ENCODE measurements around the gene ACVR1. TPM values are rescaled to one million over a fixed set of nuclear protein-coding genes. Genes with fewer than 3 reads are reported as not detected.
A peak's percentile ranks its signal among the peaks of the same experiment; 100 is the strongest.
"Not testable (repeated sequence)": the region's sequence is repeated elsewhere in the genome, so short reads cannot be mapped to it uniquely, and the experiment has no call there.

Gene ACVR1
- total RNA-seq, 1 donor from 2014 or later: 22.1 TPM

DNA sequence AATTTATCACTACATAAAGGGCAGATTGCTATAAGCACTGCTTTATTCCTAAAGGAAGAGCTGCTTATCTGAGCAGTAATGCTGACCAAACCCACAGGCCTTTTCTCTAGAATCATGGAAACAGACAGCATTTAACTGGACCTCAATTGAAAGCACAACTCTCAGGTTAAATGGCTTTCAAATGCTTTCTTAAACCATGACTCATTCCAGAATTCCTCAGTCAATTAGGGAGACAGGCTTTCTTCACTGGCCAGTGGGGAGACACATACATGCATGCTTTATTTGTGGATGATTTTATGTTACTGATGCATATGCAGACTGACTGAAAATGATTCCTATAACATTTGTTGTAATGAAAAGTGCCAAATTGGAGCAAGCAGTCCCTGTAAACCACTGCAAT lies 114.6 kb downstream of the ACVR1 start:
- no peak for DNase-seq (ENCODE audit: low spot score)

DNA sequence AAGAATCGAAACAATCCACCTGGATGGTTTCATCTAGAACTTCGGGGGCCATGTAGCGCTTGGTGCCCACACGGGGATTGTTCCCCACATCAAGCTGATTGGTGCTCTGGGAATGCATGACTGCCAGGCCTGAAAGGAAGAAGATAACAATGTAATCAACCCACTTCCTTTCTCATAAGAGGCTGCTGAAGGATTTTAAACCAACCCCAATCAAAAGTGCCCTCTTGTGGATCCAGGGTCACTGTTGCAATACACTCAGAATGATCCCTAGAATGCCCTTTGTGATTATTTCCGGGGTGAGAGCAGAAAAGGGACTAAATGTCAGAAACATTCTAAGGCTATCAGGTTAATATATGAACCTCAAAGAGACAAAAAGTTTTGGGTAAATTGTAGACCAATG lies 115.2 kb downstream of the ACVR1 start:
- no peak for DNase-seq (ENCODE audit: low spot score)

DNA sequence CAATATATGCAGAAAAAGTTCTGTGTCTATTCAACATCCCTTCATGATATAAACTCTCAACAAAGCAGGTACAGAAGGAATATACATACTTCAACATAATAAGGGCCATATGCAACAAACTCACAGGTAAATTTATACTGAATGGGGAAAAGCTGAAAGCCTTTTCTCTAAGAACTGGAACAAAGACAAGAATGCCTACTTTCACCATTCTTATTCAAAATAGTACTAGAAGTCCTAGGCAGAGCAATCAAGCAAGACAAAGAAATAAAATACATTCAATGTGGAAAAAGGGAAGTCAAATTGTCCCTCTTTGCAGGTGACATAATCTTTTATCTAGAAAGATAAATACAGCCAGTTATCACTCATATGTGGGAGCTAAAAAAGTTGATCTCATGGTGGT lies 116.3 kb downstream of the ACVR1 start:
- DNase-seq (ENCODE audit: low spot score): no peak

DNA sequence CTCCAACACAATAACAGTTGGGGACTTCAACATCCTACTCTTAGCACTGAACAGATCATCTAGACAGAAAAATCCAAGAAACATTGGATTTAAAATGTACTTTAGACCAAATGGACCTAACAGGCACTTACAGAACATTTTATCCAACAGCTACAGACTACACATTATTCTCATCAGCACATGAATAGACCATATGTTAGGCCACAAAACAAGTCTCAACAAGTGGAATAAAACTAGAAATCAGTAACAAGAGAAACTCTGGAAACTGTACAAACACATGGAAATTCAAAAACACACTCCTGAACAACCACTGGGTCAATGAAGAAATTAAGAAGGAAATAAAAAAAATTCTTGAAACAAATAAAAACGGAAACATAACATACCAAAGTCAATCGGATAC lies 117.5 kb downstream of the ACVR1 start:
- DNase-seq (ENCODE audit: low spot score): no peak

DNA sequence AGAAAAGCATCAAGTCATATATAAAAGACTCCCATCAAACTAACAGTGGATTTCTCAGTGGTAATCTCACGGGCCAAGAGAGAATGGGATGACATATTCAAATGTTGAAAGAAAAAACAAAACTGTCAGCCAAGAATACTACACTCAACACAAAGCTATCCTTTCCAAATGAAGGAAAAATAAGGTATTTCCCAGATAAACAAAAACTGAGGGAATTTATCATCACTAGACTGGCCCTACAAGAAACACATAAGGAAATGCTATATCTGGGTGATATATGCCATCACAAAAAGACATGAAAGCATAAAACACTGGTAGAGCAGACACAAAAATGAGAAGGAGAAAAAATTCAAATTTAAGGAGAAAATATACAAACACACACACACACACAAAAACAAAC lies 118.6 kb downstream of the ACVR1 start:
- DNase-seq (ENCODE audit: low spot score): no peak

DNA sequence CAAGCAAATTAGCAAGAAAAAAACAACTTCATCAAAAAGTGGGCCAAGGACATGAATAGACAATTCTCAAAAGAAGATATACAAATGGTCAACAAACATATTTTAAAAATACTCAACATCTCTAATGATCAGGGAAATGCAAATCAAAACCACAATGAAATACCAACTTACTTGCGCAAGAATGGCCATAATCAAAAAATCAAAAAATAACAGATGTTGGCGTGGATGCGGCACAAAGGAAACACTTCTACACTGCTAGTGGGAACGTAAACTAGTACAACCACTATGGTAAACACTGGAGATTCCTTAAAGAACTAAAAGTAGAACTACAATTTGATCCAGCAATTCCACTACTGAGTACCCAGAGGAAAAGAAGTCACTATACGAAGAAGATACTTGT lies 119.7 kb downstream of the ACVR1 start:
- DNase-seq (ENCODE audit: low spot score): not testable (repeated sequence)

DNA sequence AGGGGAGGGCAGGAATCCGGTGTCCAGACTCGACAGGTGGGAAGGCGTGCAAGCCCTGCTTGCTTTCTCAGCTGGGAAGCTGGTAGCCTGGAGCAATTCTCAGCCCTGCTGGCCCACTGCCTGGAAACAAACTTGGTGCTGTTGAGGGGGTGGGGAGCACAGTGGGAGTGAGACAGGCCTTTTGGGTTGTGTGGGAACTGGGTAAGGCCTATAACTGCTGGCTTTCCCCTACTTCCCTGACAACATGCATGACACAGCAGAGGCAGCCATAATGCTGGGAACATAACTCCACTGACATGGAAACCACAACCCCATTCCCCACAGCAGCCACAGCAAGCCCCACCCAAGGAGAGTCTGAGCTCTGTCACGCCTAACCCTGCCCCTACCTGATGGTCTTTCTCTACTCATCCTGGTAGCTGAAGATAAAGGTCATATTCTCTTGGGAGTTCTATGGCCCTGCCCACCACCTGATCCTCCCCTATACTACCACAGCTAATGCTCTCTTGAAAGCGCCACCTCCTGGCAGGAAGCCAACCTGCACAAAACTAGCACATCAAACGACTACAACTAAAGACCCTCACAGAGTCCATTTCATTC lies 124.6 kb downstream of the ACVR1 start:
- DNase-seq (ENCODE audit: low spot score): no peak

DNA sequence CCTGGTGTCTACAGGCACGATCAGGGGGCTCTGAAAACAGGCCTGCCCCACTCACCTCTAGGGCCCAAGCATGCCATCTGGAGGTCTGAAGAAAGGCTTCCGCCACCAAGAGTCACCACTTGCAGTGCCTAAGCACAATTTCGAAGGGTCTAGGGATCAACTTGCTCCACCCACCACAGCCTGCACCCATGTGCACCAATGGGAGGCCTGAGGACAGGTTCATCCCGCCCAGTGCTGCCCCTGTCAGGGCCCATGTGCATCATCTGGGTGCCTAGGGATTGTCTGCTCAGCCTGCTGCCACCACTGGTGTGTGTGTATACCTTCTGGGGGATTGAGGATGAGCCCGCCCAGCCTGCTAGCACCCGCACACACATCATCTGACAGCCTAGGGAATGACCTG lies 126.4 kb downstream of the ACVR1 start:
- no peak for DNase-seq (ENCODE audit: low spot score)

DNA sequence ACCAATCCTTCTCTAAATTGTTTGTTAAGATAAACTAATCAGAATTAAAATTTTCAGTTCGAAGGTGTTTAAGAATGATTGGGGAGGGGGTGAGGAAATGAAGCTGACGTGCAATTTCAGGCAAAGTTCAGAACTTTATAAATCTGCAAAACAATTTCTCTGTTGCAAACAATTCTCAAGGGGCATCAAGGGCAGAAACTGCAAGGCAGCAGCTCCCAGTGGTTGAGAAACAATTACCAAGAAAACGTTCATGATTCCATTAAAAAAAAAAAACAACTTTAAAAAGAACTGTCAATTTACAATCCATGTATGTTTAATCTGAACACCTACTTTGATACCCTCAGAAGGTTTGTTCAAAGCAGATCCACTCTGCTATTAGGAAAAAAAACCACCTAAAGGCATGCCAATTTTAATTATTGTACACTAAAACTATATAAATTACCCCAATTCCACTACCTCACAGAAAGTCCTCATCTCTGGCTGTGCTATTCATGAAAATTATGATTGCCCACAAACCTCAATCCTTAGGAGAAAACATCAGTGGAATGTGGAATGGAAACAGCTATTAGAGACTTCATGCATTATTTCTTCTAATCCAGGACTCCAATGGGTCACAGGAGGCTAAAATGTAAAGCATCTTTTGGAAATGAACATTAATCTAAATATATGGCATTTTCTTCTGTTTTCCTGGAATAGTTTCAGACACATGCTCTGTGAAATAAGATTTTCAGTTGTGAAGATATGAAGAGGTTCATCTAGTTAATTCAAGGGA lies 127.6 kb downstream of the ACVR1 start:
- no peak for DNase-seq (ENCODE audit: low spot score)

DNA sequence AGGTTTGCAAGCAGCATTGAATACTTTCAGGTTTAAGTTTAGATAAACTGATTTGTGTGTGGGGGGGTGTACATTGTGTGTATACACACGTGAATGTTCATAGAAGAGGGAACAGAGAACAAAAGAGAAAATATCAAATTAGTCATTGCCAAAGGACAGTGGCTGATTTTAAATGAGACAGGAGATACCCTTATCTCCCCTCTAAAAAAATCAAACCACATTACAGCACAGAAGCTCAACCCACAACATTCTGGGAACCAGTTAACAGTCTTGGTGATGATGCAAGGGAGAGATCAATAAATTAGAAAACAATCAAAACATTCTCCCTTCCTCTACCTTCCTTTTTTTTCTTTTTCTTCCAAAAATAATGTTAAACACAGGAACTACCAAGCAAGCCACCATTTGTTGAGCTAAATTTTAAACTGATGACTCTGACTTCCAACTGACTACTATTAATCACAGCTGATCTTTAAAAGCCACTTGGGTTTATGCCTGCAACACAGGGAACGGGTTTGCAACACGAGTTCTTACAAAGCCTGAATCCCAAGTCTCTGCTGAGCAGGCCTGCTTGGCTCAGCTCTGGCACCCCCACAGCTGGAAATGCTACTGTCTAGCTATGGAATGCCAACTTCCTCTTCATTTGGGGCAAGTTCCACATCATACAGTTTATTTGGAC lies 128.3 kb downstream of the ACVR1 start:
- DNase-seq (ENCODE audit: low spot score): peak; percentile 59

DNA sequence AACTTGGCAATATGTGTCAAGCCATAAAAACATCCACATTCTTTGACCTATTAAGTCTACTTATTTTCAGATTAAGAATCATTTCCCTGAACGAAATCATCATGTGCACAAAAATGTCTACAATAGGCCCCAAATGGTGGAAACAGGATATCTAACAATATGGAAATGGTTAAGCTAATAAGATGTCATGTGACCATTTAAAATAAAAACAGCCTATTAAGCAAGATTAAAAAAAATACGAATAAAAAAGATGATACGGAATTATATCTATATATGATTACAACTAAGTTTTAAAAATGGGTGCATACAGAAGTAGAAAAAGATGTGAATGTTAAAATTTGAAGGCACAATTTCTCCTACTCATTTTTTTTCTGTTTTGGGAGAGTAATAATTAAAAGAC lies 128.8 kb downstream of the ACVR1 start:
- no peak for DNase-seq (ENCODE audit: low spot score)

DNA sequence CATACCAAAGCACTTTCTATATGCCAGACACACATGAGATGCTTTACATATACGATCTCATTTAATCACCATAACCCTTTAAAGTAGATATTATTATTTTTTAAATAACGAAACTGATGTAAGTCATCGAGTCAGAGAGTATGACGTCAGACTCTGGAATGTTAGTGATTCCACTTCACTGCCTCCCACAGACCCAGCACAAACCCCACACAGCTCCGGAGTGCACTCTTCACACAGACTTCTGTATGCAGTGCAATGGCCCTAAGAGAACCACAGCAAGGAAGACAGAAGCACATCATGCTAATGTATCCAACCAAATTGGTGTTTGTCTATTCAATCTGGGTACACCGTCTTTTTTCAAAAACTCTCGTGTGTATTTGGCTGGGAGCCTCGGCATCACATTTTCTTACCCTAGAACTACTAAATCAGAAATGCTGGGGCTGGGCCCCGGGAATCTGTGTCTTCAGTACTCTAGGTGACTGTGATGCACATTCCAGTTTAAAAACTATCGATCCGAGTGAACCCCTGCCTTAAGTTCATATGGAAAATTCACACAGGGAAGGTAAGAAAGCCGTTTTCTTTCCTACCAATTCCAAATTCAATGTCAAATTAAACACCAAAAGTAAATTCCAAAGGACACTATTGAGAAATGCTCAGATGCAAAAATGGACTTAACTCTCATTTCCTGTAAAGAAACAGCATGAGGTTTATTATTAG lies 129.7 kb downstream of the ACVR1 start:
- DNase-seq (ENCODE audit: low spot score): no peak

DNA sequence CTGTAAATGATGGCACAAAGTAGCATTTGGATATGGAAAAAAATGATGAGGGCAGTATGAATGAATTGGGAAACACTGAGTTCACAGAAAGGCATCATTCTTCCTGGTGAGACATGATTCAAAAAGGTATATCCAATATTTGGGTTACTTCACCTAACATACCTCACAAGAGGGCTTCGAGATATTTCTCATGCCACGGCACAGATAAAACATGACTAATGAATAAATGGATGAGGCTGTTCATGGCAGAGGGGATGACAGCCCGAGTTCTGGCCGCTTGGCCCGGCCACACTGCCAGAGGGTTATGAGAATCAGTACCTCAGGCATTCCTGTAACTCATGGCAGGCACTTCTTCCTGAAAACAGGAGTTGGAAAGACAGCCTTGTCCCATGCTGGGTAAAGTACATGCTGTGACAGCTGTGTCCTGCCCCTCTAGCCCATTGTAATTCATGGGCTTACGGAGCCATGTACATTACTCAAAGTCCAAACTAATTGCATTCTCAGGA lies 131.5 kb downstream of the ACVR1 start:
- DNase-seq (ENCODE audit: low spot score): no peak

DNA sequence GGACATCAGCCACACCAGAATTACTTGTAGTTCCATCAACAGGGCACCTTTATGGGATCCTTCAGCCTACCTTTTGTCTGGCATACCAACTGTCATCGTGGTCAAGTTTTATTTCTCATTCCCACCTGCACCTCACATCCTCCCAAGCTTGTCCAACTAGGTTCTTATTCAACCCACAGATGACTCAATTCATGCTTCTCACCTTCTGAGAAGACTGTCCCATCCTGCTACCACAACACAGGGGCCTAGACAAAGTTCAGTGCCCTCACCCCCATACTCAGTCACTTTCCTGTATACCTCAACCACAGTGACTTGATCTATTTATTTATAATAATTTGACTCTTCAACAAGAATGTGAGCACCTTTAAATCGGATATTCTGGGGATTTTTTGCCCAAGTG lies 133.1 kb downstream of the ACVR1 start:
- no peak for DNase-seq (ENCODE audit: low spot score)

DNA sequence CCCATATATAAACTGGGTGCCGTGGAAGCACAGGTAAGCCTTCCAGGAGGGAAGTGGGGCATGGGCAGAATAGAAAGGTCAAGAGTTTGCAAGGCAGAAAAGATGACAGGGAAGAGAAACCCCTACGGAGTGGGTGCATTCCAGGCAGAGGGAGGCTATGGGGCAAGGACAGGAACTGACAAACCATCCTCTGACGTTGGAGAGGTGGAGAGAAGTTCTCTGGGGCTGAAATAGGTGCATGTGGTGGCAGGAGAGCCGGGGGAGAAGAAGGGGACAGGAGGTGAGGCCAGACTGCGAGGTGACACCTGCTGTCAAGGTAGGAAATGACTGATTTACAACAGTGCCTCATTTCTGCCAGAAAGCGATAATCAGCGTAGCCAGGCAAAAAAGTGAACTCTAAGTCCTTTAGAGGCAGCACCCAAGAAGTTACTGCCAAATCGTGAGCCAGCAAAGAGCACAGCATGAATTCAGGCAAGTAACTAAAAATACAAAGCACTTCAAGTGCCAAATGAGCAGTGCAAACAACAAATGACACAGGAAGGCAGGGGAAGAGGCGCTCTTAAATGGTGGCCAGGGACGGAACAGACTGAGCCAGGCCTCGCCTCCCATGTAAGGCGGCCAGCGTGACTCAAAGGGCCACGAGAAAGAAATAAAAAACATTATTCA lies 134.2 kb downstream of the ACVR1 start:
- DNase-seq (ENCODE audit: low spot score): no peak

DNA sequence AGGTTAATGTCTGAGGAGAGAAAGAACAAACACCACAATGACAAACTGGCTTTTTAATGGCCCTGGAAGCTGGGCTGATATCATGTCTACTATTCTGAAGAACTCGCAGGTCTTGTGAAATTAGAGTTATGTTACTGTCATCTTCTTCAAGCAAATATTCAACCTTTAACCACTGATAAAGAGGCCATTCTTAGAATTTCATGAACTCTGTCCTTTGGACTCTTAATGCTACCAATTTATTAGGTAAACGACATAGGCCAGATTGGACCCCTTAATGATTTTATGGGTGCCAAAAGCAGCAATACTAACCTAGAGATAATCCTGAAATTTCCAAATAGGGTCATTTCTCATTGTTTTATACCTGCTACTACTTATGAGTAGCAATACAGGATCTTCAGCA lies 138.5 kb downstream of the ACVR1 start:
- no peak for DNase-seq (ENCODE audit: low spot score)

DNA sequence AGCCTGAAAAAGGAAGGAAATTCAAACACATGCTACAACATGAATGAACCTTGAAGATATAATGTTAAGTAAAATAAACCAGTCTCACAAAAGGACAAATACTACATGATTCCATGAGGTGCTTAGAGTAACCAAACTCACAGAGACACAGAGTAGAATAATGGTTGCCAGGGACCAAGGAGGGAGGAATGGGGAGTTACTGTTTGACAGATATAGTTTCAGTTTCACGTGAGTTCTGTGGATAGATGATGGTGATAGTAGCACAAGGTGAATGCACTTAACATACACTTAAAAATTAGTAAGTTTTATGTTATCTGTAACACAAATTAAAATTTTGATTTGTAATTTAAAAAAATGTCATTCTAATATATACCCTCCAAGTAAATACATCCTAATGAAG lies 140.6 kb downstream of the ACVR1 start:
- DNase-seq (ENCODE audit: low spot score): no peak

DNA sequence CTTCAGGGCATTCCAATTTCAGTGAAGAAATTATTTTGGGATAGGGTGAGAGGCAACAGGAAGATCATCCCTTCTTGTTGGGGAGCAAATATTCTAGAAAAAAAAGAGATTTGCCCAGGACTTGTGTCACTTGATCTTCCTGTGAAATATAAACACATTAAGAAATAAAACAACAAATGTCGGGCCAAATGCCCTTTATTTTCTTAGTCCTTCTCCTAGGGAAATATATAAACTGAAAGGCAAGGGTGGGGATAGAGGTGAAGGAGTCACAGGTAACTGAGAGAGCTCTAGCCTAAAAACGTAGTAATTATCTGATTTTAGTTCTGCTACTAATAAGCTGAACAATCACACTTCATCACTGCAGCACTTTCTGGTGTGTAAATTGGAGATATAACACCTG lies 142.9 kb downstream of the ACVR1 start:
- no peak for DNase-seq (ENCODE audit: low spot score)

DNA sequence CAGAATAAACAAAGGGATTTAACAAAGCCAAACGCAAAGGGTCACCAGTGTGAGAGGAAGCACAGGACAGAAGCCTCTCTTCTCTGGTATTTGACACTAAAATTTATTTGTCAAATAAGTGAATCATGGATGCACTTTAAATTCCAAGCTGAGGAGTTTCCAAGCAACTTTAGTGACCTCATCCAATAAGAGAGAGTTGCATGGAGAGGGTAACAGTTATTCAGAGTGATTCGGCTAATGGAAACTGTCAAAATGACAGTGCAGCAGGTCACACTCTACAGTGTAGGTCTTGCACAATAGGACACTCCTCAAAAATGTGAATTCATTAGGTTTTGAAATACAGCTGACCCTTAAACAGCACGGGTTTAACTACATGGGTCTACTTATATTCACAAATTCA lies 143.5 kb downstream of the ACVR1 start:
- no peak for DNase-seq (ENCODE audit: low spot score)

DNA sequence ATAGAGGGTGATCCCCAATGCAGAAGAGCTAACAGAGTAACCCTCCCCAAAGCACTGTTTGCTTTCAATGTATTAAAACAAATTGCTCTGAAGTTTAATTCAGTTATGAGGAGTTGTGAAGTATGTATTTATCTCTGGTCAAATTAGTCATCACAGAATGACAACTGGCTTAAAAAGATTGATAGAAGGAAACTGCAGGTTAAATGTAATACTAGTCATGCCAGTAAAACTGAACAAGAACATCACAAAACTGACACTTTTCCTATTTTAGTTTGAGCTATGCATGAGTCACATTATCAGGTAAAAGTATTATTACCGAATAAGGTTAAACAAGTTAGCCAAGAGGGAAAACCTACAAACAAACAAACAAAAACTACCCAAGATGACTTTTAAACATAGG lies 148.4 kb downstream of the ACVR1 start:
- DNase-seq (ENCODE audit: low spot score): no peak

DNA sequence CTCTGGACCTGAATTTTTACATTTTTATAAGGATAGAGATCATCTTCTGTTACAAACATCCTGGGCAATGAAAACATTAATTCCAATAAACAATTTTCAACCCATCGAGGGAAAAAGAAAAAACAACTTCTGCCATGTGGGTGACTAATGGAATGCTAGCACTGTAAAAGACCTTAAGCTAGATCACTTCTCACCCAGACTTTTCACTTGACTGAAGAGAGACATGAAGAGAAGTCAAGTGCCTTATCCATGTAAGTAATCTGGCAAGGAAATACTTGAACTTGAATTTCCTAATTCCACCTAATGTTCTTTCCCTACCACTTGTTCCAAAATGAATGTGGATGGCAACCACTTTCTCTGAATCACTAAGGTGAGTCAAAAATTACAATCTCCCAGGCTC lies 149.2 kb downstream of the ACVR1 start:
- DNase-seq (ENCODE audit: low spot score): no peak

DNA sequence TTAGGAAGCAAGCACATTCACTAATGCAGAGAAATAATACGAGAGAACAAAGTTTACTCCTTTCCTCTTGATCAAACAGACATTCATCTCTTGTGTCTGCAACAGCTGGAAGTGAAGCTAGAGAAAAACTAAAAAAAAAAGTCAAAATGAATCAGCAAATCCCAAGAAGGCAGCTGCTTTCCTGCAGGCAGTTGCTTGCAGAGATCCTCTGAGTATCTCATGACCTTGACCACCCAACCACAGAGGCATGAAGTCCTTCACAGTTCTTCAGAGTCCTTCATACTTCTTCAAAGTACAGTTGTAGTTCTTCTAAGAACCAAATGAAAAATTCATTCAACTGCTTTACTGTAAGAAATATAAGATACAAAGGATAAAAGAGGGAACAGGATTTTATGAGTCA lies 150.3 kb downstream of the ACVR1 start:
- DNase-seq (ENCODE audit: low spot score): no peak

Data from umbilical cord (tissue), 2 donors.